Bronchial epithelial cell (primary cell): ENCODE data around the gene ZNF18. TPM values are rescaled to one million over a fixed set of nuclear protein-coding genes. Genes with fewer than 3 reads are reported as not detected.
A peak's percentile ranks its signal among the peaks of the same experiment; 100 is the strongest.

Experiments used
- DNase-seq: peaks from one replicate; pipeline ENCODE4 v3.0.0-alpha.2; 2010; ENCODE audit warnings: low read depth
- FAIRE-seq: peaks from 2 replicates; lab custom pipeline; 2011; peaks lifted over from hg19 to GRCh38; lab: Jason Lieb, UNC
- H3K27me3 ChIP-seq: 2 replicates; pipeline ENCODE4 v1.5.1; 2011; ENCODE audit warnings: low read length; ENCODE audit not compliant: control insufficient read depth, insufficient read depth
- H3K36me3 ChIP-seq: 2 replicates; pipeline ENCODE4 v1.5.1; 2011; ENCODE audit warnings: low read length; ENCODE audit not compliant: control insufficient read depth, insufficient read depth
- H3K4me3 ChIP-seq: 2 replicates; pipeline ENCODE4 v1.5.1; 2011; ENCODE audit warnings: mild to moderate bottlenecking, low read depth, low read length, control low read depth
- total RNA-seq: library from RNA; depleted of rRNA; stranded (reverse); fragments of >200 nt; gene quantifications from 2 replicates; pipeline ENCODE4 v1.2.1, GENCODE V29; 2014
- TF ChIP-seq, protein P1 (sequence below): IDR thresholded peaks from 2 replicates; pipeline ENCODE4 v1.5.1; 2011; ENCODE audit warnings: mild to moderate bottlenecking, moderate library complexity, low read length, control low read depth, inconsistent platforms; ENCODE audit not compliant: insufficient read depth, severe bottlenecking

Gene ZNF18, protein sequence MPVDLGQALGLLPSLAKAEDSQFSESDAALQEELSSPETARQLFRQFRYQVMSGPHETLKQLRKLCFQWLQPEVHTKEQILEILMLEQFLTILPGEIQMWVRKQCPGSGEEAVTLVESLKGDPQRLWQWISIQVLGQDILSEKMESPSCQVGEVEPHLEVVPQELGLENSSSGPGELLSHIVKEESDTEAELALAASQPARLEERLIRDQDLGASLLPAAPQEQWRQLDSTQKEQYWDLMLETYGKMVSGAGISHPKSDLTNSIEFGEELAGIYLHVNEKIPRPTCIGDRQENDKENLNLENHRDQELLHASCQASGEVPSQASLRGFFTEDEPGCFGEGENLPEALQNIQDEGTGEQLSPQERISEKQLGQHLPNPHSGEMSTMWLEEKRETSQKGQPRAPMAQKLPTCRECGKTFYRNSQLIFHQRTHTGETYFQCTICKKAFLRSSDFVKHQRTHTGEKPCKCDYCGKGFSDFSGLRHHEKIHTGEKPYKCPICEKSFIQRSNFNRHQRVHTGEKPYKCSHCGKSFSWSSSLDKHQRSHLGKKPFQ
- total RNA-seq, result 7.9 and 9.5 TPM in 2 replicates

GRCh38 chr17:11997147-11997971 is at the start of gene ZNF18:
ZNF18 (minus strand) TSS chr17:11997475; CDS start chr17:11992829, 4,646 bp downstream.
- TF ChIP-seq, protein P1, sequence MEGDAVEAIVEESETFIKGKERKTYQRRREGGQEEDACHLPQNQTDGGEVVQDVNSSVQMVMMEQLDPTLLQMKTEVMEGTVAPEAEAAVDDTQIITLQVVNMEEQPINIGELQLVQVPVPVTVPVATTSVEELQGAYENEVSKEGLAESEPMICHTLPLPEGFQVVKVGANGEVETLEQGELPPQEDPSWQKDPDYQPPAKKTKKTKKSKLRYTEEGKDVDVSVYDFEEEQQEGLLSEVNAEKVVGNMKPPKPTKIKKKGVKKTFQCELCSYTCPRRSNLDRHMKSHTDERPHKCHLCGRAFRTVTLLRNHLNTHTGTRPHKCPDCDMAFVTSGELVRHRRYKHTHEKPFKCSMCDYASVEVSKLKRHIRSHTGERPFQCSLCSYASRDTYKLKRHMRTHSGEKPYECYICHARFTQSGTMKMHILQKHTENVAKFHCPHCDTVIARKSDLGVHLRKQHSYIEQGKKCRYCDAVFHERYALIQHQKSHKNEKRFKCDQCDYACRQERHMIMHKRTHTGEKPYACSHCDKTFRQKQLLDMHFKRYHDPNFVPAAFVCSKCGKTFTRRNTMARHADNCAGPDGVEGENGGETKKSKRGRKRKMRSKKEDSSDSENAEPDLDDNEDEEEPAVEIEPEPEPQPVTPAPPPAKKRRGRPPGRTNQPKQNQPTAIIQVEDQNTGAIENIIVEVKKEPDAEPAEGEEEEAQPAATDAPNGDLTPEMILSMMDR, result peak; percentile 0
- DNase-seq (peak; percentile 83), FAIRE-seq (no peak)
- peak within 1 kb of the TSS; percentile 97 for H3K4me3 ChIP-seq
- no peaks in the 10 kb centered on the region for H3K27me3 ChIP-seq
- H3K36me3 ChIP-seq, result peaks cover under 1% of the 10 kb centered on the region

DNA sequence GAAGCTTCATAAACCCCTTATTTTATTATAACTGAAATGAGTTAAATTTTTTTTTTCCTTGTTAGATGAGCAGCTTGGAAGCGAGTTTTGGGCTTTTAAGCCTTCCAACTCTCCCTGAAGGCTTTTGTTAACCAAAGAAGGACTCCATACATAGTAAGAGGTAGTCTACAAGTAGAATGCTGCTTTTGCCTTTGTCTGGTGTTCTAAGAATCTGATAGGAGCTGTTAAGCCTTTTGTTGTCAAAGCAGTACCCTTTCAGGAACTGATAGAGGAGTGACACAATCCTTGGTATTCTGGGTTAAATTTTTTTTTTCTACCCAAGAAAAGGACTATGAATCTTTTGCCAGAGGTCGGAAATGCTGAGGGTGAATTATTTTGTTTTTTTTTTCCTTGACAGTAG is 49.5 kb upstream of the ZNF18 start:
- FAIRE-seq (no peak), DNase-seq (no peak)
- TF ChIP-seq, protein P1, result no peak
- Histone ChIP-seq H3K27me3 (no peaks in the 10 kb centered on the region), H3K4me3 (no peak overlapping the region), H3K36me3 (no peaks in the 10 kb centered on the region)

DNA sequence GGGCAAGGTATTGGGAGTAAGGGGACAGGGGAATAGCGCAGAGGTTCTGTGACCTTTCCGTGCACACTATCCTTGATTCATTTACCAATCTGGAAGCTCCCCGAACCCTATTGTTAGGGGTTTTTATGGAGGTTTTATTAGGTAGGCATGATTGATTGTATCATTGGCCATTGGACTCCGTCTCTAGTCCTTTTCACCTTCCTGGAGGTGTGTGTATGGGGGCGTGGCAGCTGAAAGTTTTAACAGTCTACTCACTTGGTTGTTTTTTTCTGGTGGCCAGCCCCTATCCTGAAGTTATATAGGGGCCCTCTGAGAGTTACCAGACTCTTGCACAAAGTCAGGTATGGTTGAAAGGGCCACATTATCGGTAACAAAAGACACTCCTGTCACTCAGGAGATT is 46.4 kb upstream of the ZNF18 start:
- Histone ChIP-seq H3K27me3 (no peaks in the 10 kb centered on the region), H3K4me3 (no peak overlapping the region), H3K36me3 (no peaks in the 10 kb centered on the region)
- FAIRE-seq, result no peak
- DNase-seq, result no peak
- TF ChIP-seq, protein P1, result no peak

- DNase-seq (peak; percentile 84), FAIRE-seq (no peak)
- no peak overlapping the region for H3K4me3 ChIP-seq
- TF ChIP-seq, protein P1, result no peak
- no peaks in the 10 kb centered on the region for H3K27me3 ChIP-seq
- no peaks in the 10 kb centered on the region for H3K36me3 ChIP-seq
Observed at GRCh38 chr17:12041312-12041711, 44.0 kb upstream of the ZNF18 start.

- Histone ChIP-seq H3K36me3 (no peaks in the 10 kb centered on the region), H3K27me3 (no peaks in the 10 kb centered on the region), H3K4me3 (no peak overlapping the region)
- TF ChIP-seq, protein P1, result no peak
- DNase-seq, result peak; percentile 77
- no peak for FAIRE-seq
Observed at GRCh38 chr17:12040478-12040877, 43.2 kb upstream of the ZNF18 start.
